Measurements from ENCODE around the gene WDR20. TPM values are rescaled to one million over a fixed set of nuclear protein-coding genes. Genes with fewer than 3 reads are reported as not detected.

WDR20 gene
- polyA plus RNA-seq, 1 donor (not counting 4 experiments of a cell fraction or from before 2014, with no cell fraction given): 24.5 TPM

GRCh38 chr14:102251161-102251560, 111.5 kb downstream of the WDR20 start:
- dilution Hi-C loops (cut with MboI; ENCODE audit: extremely low pct_ligation_motif_present, low sequenced_read_pairs): no loop called here
- no peaks in the 10 kb centered on the region for H3K9me3 ChIP-seq (ENCODE audit: control insufficient read depth, low read depth, low read length)

DNA sequence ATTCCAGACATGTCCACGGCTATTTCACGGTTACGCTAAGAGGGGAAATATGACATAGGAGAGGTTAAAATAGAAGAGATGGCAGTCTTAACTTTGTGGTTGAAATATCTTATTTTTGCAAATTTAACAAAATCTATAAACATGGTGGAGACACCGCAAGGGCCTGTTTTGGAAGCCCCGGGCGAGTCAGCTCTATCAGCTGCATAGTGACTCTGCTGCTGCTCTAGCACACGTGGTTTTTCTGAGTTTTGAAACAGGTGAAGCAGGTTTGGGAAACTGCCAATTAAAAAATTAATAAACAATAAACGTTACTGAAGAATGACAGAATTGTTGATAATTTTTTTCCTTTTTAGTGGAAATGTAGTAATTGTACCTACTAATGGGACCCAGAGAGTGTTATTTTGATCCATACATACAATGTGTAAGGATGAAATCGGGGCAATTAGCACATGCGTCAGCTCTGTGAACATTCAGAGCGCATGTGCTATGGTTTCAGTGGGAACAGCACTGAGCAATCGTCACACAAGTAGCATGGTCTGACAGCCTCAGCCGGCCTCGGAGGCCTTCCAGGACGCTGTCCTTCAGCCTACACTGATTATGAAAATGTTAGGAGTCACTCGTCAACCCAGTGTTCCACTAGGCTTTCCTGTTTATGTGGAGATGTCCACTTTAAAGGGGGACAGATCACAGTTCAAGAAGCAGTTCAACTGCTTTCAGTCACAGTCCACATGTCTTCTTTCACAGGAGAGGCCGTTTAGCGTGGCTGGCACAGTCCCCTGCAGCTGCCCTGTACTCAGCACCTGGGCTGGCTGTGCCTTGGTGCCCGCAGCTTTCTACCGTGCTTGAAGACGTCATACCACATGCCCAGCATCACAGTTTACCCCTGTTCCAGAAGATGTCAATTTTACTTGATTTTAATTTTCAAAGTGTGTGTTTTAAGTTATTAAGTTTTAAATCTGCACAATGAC, 113.4 kb downstream of the WDR20 start:
- dilution Hi-C loops (cut with MboI; ENCODE audit: extremely low pct_ligation_motif_present, low sequenced_read_pairs): no loop called here
- H3K4me3 ChIP-seq (ENCODE audit: control insufficient read depth in 2 of 3, extremely low read depth in 1 of 3, insufficient read depth in 2 of 3, low read depth in 1 of 3, low read length in 3 of 3): no peak overlapping the region
- H3K9me1 ChIP-seq (ENCODE audit: control insufficient read depth, extremely low read depth, insufficient read depth, low read length): no peaks in the 10 kb centered on the region
- no peak overlapping the region for H2AFZ ChIP-seq (ENCODE audit: control insufficient read depth, low read length)
- no peaks in the 10 kb centered on the region for H3K9me3 ChIP-seq (ENCODE audit: control insufficient read depth, low read depth, low read length)
- no peaks in the 10 kb centered on the region for H3K79me2 ChIP-seq (ENCODE audit: control insufficient read depth, insufficient read depth, low read length)
- no peak for DNase-seq (ENCODE audit: low read depth, low spot score)
- H3K36me3 ChIP-seq (ENCODE audit: control insufficient read depth in 2 of 2, extremely low read depth in 1 of 2, insufficient read depth in 2 of 2, low read length in 2 of 2): peaks cover 10 to 12% of the 10 kb centered on the region in 2 experiments
- H3K4me2 ChIP-seq (ENCODE audit: control insufficient read depth, extremely low read depth, insufficient read depth, low read depth, low read length): no peak overlapping the region
- H3K9ac ChIP-seq (ENCODE audit: control insufficient read depth, extremely low read depth, insufficient read depth, low read length): no peak overlapping the region
- H4K20me1 ChIP-seq (ENCODE audit: control insufficient read depth, extremely low read depth, insufficient read depth, low read length): no peaks in the 10 kb centered on the region
- no peak overlapping the region for H3K27ac ChIP-seq (ENCODE audit: control insufficient read depth, insufficient read depth, low read length)
- peaks cover 11% of the 10 kb centered on the region for H3K4me1 ChIP-seq (ENCODE audit: control insufficient read depth, extremely low read depth, insufficient read depth, low read length)
- peak; percentile 36 for FAIRE-seq
- TF ChIP-seq, protein P1, sequence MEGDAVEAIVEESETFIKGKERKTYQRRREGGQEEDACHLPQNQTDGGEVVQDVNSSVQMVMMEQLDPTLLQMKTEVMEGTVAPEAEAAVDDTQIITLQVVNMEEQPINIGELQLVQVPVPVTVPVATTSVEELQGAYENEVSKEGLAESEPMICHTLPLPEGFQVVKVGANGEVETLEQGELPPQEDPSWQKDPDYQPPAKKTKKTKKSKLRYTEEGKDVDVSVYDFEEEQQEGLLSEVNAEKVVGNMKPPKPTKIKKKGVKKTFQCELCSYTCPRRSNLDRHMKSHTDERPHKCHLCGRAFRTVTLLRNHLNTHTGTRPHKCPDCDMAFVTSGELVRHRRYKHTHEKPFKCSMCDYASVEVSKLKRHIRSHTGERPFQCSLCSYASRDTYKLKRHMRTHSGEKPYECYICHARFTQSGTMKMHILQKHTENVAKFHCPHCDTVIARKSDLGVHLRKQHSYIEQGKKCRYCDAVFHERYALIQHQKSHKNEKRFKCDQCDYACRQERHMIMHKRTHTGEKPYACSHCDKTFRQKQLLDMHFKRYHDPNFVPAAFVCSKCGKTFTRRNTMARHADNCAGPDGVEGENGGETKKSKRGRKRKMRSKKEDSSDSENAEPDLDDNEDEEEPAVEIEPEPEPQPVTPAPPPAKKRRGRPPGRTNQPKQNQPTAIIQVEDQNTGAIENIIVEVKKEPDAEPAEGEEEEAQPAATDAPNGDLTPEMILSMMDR (optimal IDR thresholded peaks at IDR 0.05 in 1 of 3, IDR thresholded peaks at IDR 0.05 in 1 of 3, conservative IDR thresholded peaks at IDR 0.05 in 1 of 3; ENCODE audit: extremely low read depth in 1 of 3, insufficient read depth in 2 of 3, low read length in 3 of 3): no peak
- TF ChIP-seq EZH2 (IDR thresholded peaks at IDR 0.05; ENCODE audit: low read length): no peak
- no peaks in the 10 kb centered on the region for H3K27me3 ChIP-seq (ENCODE audit: control insufficient read depth, extremely low read depth, insufficient read depth, low read length)

More at GRCh38 chr14:102251161-102251560, 111.5 kb downstream of the WDR20 start:
- Histone ChIP-seq H3K9ac (ENCODE audit: control insufficient read depth, extremely low read depth, insufficient read depth, low read length) (no peak overlapping the region), H3K36me3 (ENCODE audit: control insufficient read depth in 2 of 2, extremely low read depth in 1 of 2, insufficient read depth in 2 of 2, low read length in 2 of 2) (peaks cover 10 to 12% of the 10 kb centered on the region in 2 experiments), H4K20me1 (ENCODE audit: control insufficient read depth, extremely low read depth, insufficient read depth, low read length) (no peaks in the 10 kb centered on the region), H3K4me2 (ENCODE audit: control insufficient read depth, extremely low read depth, insufficient read depth, low read depth, low read length) (no peak overlapping the region), H2AFZ (ENCODE audit: control insufficient read depth, low read length) (no peak overlapping the region), H3K79me2 (ENCODE audit: control insufficient read depth, insufficient read depth, low read length) (no peaks in the 10 kb centered on the region), H3K27me3 (ENCODE audit: control insufficient read depth, extremely low read depth, insufficient read depth, low read length) (no peaks in the 10 kb centered on the region), H3K9me1 (ENCODE audit: control insufficient read depth, extremely low read depth, insufficient read depth, low read length) (no peaks in the 10 kb centered on the region), H3K27ac (ENCODE audit: control insufficient read depth, insufficient read depth, low read length) (no peak overlapping the region), H3K4me3 (ENCODE audit: control insufficient read depth in 2 of 3, extremely low read depth in 1 of 3, insufficient read depth in 2 of 3, low read depth in 1 of 3, low read length in 3 of 3) (no peak overlapping the region), H3K4me1 (ENCODE audit: control insufficient read depth, extremely low read depth, insufficient read depth, low read length) (peaks cover 11% of the 10 kb centered on the region)
- DNase-seq (ENCODE audit: low read depth, low spot score) (no peak), FAIRE-seq (no peak)
- no peak for TF ChIP-seq EZH2 (IDR thresholded peaks at IDR 0.05; ENCODE audit: low read length)
- TF ChIP-seq, protein P1 (optimal IDR thresholded peaks at IDR 0.05 in 1 of 3, IDR thresholded peaks at IDR 0.05 in 1 of 3, conservative IDR thresholded peaks at IDR 0.05 in 1 of 3; ENCODE audit: extremely low read depth in 1 of 3, insufficient read depth in 2 of 3, low read length in 3 of 3): no peak
